HepG2 (cell line): ENCODE results near the gene CNTN5. TPM values are rescaled to one million over a fixed set of nuclear protein-coding genes. Genes with fewer than 3 reads are reported as not detected.

Experiments
- ATAC-seq: fragments of 200-7000 bp; cut with Tn5 transposase; 3 replicates; pipeline ENCODE4 v1.9.1; 2020; ENCODE audit warnings: mild to moderate bottlenecking, moderate library complexity
- BruUV-seq: library from RNA; stranded (reverse); fragments of 400-500 nt; replicated peaks from 2 replicates; lab custom pipeline; 2021; lab: Mats Ljungman, UMichigan
- CTCF ChIA-PET: fragments of 300-600 bp; formaldehyde crosslinking; extraction: SDS; loops from one replicate; lab custom pipeline; 2021; ENCODE audit warnings: low total read pairs, inconsistent platforms, low intra/inter-chr PET ratio; lab: Yijun Ruan, JAX
- POLR2A ChIA-PET: fragments of 350-600 bp; sonication (Branson Sonifier 250); formaldehyde crosslinking; loops from one replicate; lab custom pipeline; 2020; ENCODE audit warnings: antibody characterized with exemption, inconsistent platforms; lab: Yijun Ruan, JAX
- DNase-seq: peaks from one replicate; pipeline ENCODE4 v3.0.0-alpha.2; 2015; ENCODE audit warnings: low spot score
- FAIRE-seq: peaks from 3 replicates; lab custom pipeline; 2011; peaks lifted over from hg19 to GRCh38; lab: Jason Lieb, UNC
- H2AFZ ChIP-seq: one replicate; pipeline ENCODE4 v1.6.1; 2011; ENCODE audit warnings: low read length, inconsistent platforms
- H3K27ac ChIP-seq: fragments of 300-600 bp; 3 replicates; pipeline ENCODE4 v1.8.0; 2011; ENCODE audit warnings: mixed run types, mild to moderate bottlenecking, mixed read lengths, low read length, inconsistent platforms; ENCODE audit not compliant: insufficient read depth; ENCODE audit errors: extremely low read length
- H3K27me3 ChIP-seq, 2 experiments: fragments of 200-600 bp in 1 of 2; 2 replicates in 1 of 2; 3 replicates in 1 of 2; pipeline versions ENCODE4 v1.6.0 to v1.8.0; 2011; ENCODE audit warnings: low read length in 2 of 2, mild to moderate bottlenecking in 2 of 2, moderate library complexity in 2 of 2, inconsistent platforms in 1 of 2; ENCODE audit not compliant: insufficient read depth in 2 of 2, control insufficient read depth in 1 of 2
- H3K36me3 ChIP-seq, 2 experiments: fragments of 200-600 bp in 1 of 2; replicated peaks in 1 of 2; 2 replicates in 1 of 2; 3 replicates in 1 of 2; pipeline versions ENCODE4 v1.5.1 to v1.8.0; 2011; ENCODE audit warnings: low read length in 2 of 2, inconsistent platforms in 1 of 2; ENCODE audit not compliant: insufficient read depth in 2 of 2, control insufficient read depth in 1 of 2
- H3K4me1 ChIP-seq: 2 replicates; pipeline ENCODE4 v1.5.1; 2012; ENCODE audit warnings: low read length, inconsistent platforms; ENCODE audit not compliant: insufficient read depth
- H3K4me2 ChIP-seq: 2 replicates; pipeline ENCODE4 v1.6.0; 2011; ENCODE audit warnings: low read depth, low read length, inconsistent platforms
- H3K4me3 ChIP-seq, 3 experiments: fragments of 200-600 bp in 1 of 3; sonication (generic), shearing (Covaris generic) in 1 of 3; replicated peaks in 1 of 3; 2 replicates each; pipeline ENCODE4 v1.5.1; 2011 to 2016; ENCODE audit warnings: low read length in 3 of 3, inconsistent platforms in 2 of 3, low read depth in 2 of 3, mild to moderate bottlenecking in 2 of 3, control low read depth in 1 of 3, mixed read lengths in 1 of 3; ENCODE audit not compliant: insufficient read depth in 1 of 3
- H3K79me2 ChIP-seq: one replicate; pipeline ENCODE4 v1.6.1; 2011; ENCODE audit warnings: low read length, inconsistent platforms; ENCODE audit not compliant: insufficient read depth
- H3K9ac ChIP-seq: 2 replicates; pipeline ENCODE4 v1.6.0; 2011; ENCODE audit warnings: mild to moderate bottlenecking, low read depth, low read length, inconsistent platforms; ENCODE audit not compliant: insufficient read depth
- H3K9me3 ChIP-seq: 2 replicates; pipeline ENCODE4 v1.5.1; 2012; ENCODE audit warnings: mild to moderate bottlenecking, low read length
- H4K20me1 ChIP-seq: 2 replicates; pipeline ENCODE4 v1.6.0; 2011; ENCODE audit warnings: inconsistent platforms, mild to moderate bottlenecking, low read length, moderate library complexity; ENCODE audit not compliant: insufficient read depth
- MAFF ChIP-seq: IDR thresholded peaks from 2 replicates; pipeline ENCODE4 v1.6.1; 2011; ENCODE audit warnings: low read depth, low read length, improper control_type of control experiment
- MAFK ChIP-seq, 2 experiments: IDR thresholded peaks in 1 of 2; conservative IDR thresholded peaks in 1 of 2; 2 replicates each; pipeline ENCODE4 v1.6.1; 2011; ENCODE audit warnings: improper control_type of control experiment in 2 of 2, low read length in 2 of 2
- SIN3B ChIP-seq: fragments of 150-350 bp; IDR thresholded peaks from 2 replicates; pipeline ENCODE4 v1.6.1; 2014; ENCODE audit warnings: low read length
- ZFY ChIP-seq: sonication (generic); formaldehyde crosslinking; IDR thresholded peaks from 2 replicates; pipeline ENCODE4 v1.4.0; 2020; ENCODE audit warnings: missing genetic modification reagents
- ZNF337 ChIP-seq: sonication (generic); formaldehyde crosslinking; IDR thresholded peaks from 2 replicates; pipeline ENCODE4 v1.5.1; 2020; ENCODE audit warnings: missing genetic modification reagents, low read depth, mild to moderate bottlenecking, borderline replicate concordance
- ZNF550 ChIP-seq: sonication (generic); formaldehyde crosslinking; IDR thresholded peaks from 2 replicates; pipeline ENCODE4 v1.4.0; 2020; ENCODE audit warnings: mild to moderate bottlenecking, missing genetic modification reagents, borderline replicate concordance
- ZNF761 ChIP-seq: sonication (generic); formaldehyde crosslinking; conservative IDR thresholded peaks from 2 replicates; pipeline ENCODE4 v1.4.0; 2020; ENCODE audit warnings: mild to moderate bottlenecking, missing genetic modification reagents
- ZNF879 ChIP-seq: sonication (generic); formaldehyde crosslinking; IDR thresholded peaks from 2 replicates; pipeline ENCODE4 v1.8.1; 2023; ENCODE audit warnings: missing genetic modification reagents
- ZSCAN21 ChIP-seq: sonication (generic); formaldehyde crosslinking; IDR thresholded peaks from 2 replicates; pipeline ENCODE4 v1.8.0; 2022; ENCODE audit warnings: mild to moderate bottlenecking, missing genetic modification reagents, moderate library complexity, borderline replicate concordance
- WGBS: methylation state at CpG from one replicate; pipeline ENCODE4 v1.1.6; 2017; ENCODE audit warnings: low lambda C conversion rate; 5-methylcytosine and 5-hydroxymethylcytosine counted together
- in situ Hi-C: cut with HindIII; loops from 2 replicates; pipeline ENCODE4 v1.10.0; 2017; ENCODE audit warnings: low pct_unique_long_range_greater_than_20kb; ENCODE audit not compliant: extremely low pct_ligation_motif_present
- intact Hi-C: fragments of 100-400 bp; cut with micrococcal nuclease; formaldehyde crosslinking; loops from one replicate; pipeline ENCODE4 v1.10.0; 2022; ENCODE audit not compliant: unreplicated experiment
- polyA plus RNA-seq, 8 experiments: library from polyadenylated mRNA; depleted of rRNA in 3 of 8; stranded (reverse) in 7 of 8; unstranded in 1 of 8; fragments of >200 nt; fragmentation: Illumina TruSeq in 4 of 8; extraction: Trizol in 4 of 8; gene quantifications; 2 replicates each; pipeline versions ENCODE4 v1.2.1 to v1.2.3, GENCODE V29; 2011 to 2016; ENCODE audit warnings: low read depth in 4 of 8, missing spikeins in 1 of 8, mixed read lengths in 1 of 8; ENCODE audit not compliant: insufficient read depth in 1 of 8
- total RNA-seq, 5 experiments: library from RNA; depleted of rRNA; stranded (reverse); fragments of >200 nt; fragmentation: Illumina TruSeq; extraction: Trizol; gene quantifications; 2 replicates each; pipeline ENCODE4 v1.2.3, GENCODE V29; 2016; ENCODE audit warnings: low read depth in 1 of 5
- TF ChIP-seq, protein P1 (sequence below): sonication (generic); formaldehyde crosslinking; IDR thresholded peaks from 2 replicates; pipeline ENCODE4 v1.5.0; 2020; ENCODE audit warnings: missing genetic modification reagents, mild to moderate bottlenecking, borderline replicate concordance
- TF ChIP-seq, protein P2 (sequence below): sonication (generic); formaldehyde crosslinking; IDR thresholded peaks from 2 replicates; pipeline ENCODE4 v1.8.0; 2022; ENCODE audit warnings: low read depth, missing genetic modification reagents
- TF ChIP-seq, protein P3 (sequence below): sonication (generic); formaldehyde crosslinking; IDR thresholded peaks from 2 replicates; pipeline ENCODE4 v1.5.0; 2020; ENCODE audit warnings: mild to moderate bottlenecking, missing genetic modification reagents

The CNTN5 gene
- total and polyA plus RNA-seq, 2 of the 13 experiments (the other 11 are each of a cell fraction or from before 2014, with no cell fraction given) = not detected

DNA sequence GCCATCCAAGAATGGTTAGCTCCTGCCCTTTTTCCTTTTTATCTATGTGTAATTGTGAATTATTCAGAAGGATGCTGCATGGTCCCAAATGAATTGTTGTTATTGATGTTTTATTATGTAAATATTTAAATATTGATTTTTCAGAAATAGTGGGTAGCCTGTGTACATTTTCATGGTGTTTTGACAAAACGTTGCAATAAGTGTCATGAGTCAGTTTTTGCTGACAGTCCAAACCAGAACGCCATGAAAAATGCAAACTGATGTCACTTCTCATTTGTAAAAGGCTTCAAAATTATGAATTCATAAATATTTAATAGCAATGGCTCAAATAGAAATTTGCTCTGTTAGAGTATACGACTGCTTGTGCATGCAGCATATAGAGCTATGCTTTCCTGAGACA, 422.5 kb downstream of the CNTN5 start (continued):
- no peak for TF ChIP-seq ZNF550
- no peak for TF ChIP-seq ZFY (CRISPR knock-in tag)
- TF ChIP-seq, protein P1, sequence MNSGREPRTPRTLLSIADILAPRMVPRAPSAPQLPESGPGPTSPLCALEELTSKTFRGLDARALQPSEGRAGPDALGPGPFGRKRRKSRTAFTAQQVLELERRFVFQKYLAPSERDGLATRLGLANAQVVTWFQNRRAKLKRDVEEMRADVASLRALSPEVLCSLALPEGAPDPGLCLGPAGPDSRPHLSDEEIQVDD (CRISPR knock-in tag) = no peak
- no peak for TF ChIP-seq ZSCAN21 (CRISPR knock-in tag)

DNA sequence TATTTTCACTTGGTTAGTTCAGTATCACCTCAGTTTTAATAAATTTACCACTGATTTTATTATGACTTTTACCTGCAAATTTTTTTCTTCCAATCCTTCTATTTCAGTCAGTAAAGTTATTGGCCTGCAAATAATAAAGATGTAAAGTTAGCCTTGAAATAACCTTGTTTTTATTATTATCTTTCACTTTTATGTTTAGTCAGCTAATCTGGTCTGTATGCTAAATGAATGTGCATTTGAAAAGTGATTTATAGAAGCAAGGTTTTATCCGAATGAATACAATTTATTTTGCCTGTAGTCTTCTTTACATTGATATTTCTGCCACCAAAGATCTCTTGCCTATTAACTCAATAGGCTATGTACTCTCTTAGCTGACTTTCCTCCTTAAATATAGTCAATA, 425.7 kb downstream of the CNTN5 start:
- Histone ChIP-seq H3K9me3 (no peaks in the 10 kb centered on the region), H3K9ac (no peak overlapping the region), H3K4me3 (no peak overlapping the region), H2AFZ (no peak overlapping the region), H3K79me2 (no peaks in the 10 kb centered on the region), H4K20me1 (no peaks in the 10 kb centered on the region), H3K27ac (no peak overlapping the region), H3K36me3 (no peaks in the 10 kb centered on the region), H3K4me2 (no peak overlapping the region), H3K27me3 (no peaks in the 10 kb centered on the region), H3K4me1 (no peaks in the 10 kb centered on the region)
- TF ChIP-seq, protein P2, sequence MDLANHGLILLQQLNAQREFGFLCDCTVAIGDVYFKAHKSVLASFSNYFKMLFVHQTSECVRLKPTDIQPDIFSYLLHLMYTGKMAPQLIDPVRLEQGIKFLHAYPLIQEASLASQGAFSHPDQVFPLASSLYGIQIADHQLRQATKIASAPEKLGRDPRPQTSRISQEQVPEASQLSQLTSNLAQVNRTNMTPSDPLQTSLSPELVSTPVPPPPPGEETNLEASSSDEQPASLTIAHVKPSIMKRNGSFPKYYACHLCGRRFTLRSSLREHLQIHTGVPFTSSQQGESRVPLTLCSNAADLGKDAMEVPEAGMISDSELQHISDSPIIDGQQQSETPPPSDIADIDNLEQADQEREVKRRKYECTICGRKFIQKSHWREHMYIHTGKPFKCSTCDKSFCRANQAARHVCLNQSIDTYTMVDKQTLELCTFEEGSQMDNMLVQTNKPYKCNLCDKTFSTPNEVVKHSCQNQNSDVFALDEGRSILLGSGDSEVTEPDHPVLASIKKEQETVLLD (CRISPR knock-in tag) = no peak
- no peak for TF ChIP-seq ZNF879 (CRISPR knock-in tag)
- no peak for TF ChIP-seq SIN3B
- TF ChIP-seq, protein P3, sequence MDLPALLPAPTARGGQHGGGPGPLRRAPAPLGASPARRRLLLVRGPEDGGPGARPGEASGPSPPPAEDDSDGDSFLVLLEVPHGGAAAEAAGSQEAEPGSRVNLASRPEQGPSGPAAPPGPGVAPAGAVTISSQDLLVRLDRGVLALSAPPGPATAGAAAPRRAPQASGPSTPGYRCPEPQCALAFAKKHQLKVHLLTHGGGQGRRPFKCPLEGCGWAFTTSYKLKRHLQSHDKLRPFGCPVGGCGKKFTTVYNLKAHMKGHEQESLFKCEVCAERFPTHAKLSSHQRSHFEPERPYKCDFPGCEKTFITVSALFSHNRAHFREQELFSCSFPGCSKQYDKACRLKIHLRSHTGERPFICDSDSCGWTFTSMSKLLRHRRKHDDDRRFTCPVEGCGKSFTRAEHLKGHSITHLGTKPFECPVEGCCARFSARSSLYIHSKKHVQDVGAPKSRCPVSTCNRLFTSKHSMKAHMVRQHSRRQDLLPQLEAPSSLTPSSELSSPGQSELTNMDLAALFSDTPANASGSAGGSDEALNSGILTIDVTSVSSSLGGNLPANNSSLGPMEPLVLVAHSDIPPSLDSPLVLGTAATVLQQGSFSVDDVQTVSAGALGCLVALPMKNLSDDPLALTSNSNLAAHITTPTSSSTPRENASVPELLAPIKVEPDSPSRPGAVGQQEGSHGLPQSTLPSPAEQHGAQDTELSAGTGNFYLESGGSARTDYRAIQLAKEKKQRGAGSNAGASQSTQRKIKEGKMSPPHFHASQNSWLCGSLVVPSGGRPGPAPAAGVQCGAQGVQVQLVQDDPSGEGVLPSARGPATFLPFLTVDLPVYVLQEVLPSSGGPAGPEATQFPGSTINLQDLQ (CRISPR knock-in tag) = no peak
- peak; percentile 54; the same call in 1 of the 2 replicates for TF ChIP-seq MAFF
- TF ChIP-seq ZNF761 = no peak
- peak; percentile 52 to 78 for TF ChIP-seq MAFK (conservative IDR thresholded peaks at IDR 0.05 in 1 of 2, IDR thresholded peaks at IDR 0.05 in 1 of 2; ENCODE audit: low read length in 2 of 2)
- TF ChIP-seq ZNF337 (CRISPR knock-in tag) = no peak
- WGBS = 0% methylated on average over 1 of the region's 1 CpG
- in situ Hi-C loops (no loop called here), intact Hi-C loops (no loop called here)
- DNase-seq = no peak
- BruUV-seq = no TSS peak
- no peak for FAIRE-seq
- ATAC-seq = no peak
- ChIA-PET CTCF (no interaction called here), POLR2A (no interaction called here)
